HG02610 (cell line): ENCODE results near the gene ARL6IP4.

Experiments used
- ATAC-seq: cut with Tn5 transposase; IDR thresholded peaks from one replicate; pipeline ENCODE4 v1.9.1; 2021; ENCODE audit warnings: mild to moderate bottlenecking, moderate library complexity; ENCODE audit not compliant: unreplicated experiment

The ARL6IP4 gene

DNA sequence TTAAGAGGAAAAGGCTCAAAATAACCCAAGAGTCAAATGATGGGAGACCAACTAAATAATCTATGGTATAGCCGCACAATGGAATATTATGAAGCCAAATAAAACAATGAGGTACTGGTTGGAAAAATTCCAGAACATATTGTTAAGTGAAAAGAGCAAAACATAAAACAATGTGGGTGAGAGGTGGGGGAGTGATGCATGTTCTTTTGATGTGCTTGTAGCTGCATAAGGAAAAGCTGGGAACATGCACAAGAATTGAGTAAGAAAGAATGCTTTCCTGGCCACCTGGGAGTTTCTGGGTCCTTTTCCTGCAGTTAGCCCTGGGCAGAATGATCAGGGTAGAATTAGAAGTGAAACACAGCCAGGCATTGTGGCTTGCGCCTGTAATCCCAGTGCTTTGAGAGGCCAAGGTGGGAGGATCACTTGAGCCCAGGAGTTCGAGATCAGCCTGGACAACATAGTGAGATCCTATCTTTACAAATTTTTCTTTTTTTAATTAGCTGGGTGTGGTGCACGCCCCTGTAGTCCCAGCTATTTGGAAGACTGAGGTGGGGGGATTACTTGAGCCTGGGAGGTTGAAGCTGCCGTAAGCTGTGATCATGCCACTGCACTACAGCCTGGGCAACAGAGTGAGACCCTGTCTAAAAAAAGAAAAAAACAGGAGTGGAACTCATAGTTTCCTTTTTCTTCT, 22.1 kb upstream of the ARL6IP4 start:
- ATAC-seq = no peak

DNA sequence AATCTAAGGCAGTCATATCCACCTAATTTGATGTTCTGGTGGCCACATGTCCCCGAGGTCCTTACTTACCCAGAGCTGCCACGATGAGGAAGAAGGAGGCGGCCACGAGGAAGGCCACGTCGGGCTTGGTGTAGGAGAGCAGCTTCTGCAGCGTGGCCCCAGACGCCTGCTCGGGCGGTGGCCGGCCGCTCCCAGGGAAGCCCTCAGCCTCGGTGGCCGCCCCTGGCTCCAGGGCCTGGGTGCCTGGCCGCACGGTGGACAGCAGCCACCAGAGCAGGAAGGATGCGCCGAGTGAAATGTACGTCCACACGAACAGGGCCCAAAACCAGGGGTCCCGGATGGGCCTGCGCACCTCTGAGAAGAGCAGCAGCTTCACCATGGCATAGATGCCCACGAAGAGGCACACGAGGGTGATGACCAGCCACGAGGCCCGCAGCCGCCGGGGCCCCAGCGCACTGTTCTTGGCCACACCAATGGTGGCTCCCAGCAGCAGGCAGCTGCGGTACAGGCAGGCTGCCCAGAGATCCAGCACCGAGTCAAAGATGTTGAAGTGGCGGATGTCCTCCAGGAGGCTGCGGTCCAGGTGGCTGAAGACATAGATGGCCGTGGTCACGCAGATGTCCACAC, 20.8 kb upstream of the ARL6IP4 start:
- ATAC-seq = no peak

DNA sequence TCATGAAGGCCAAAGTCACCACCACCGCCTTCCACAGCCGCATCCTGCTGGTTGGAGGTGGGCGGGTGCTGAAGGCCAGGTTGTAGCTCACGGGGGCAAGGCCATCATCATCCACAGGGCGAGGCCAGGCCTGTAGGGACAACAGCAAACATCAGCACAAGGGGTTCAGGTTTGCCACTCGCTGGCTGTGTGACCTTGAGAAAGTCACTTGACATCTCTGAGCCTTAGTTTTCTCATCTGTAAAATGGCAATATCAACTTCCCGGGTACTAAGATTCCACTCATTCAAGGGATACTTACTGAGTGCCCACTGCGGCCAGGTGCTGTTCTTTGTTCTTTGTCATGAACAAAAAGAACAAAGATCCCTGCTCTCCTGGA, 20.3 kb upstream of the ARL6IP4 start:
- ATAC-seq = no peak

DNA sequence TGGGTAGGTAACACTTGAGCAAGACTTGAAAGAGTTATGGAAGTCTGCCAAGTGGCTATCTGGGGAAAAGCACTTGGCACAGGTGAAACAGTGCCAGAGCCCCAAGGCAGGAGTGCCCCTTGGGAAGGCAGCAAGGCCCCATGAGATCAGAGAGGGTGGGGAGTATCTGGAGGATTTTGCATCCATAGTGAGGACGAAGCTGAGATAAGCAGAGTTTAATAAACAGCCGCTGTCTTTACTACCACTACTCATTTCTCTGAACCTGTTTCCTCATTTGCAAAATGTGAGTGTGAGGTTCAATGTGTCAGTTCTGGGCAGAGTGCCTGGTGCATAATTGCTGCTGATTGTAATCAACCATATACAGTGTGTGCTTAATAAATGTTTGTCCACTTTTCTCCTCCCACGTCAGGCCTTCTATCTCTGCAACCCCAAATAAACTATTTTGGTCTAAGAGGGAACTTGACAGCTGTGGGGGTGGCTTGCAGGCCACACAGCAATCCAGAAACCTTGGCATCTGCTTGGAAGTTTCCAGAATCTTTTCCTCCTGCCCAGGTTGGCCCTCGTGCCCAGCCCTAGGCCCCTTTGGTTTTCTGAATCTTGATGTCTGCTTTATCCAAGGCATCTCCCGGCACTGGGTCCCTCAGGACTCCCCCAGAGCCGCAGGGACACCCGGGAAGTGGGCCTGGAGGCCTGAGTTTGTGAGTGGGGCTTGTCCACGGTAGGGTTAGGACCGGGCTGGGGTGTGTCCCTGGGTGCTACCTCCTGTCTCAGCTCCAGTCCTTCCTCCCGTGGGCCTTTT, 18.8 kb upstream of the ARL6IP4 start:
- no peak for ATAC-seq

- ATAC-seq = no peak
These were observed 16.6 kb upstream of the ARL6IP4 start for GRCh38 chr12:122963941-122964265.

DNA sequence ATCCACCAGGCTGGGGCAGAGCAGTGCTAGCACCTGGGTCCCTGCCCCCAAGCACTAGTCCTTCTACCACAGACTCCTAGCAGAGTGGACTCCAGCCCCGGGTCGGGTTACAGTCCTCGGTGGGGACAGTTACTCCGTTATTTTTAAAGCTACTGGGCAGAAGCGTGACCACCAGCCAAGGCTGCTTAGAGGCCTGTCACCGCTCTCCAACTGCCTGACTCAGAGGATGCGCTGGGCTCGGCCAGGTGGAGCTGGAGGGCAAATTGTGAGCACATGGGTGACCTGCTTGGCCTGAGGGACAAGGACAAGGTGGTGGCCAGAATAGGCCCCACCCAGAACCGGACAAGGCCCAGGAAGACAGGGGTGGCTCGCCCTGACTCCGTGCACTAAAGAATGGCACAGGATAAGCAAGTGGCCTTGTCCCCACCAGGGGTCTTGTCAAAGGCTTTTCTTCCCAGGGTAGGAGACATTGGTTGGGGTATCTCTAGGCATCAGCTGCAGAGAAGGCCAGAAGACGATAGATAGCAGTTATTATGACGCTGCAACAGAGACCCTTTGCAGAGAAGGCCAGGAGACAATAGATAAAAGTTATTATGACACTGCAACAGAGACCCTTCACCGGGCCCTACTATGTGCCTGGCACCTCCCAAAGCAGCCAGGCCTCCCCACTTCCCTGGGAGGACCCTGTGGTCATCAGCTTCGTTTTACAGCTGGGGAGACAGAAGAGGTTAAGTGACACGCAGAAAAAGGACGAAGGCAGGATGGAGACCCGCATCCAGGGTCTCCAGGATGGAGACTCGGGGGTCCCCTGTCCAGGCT, 15.8 kb upstream of the ARL6IP4 start:
- no peak for ATAC-seq

DNA sequence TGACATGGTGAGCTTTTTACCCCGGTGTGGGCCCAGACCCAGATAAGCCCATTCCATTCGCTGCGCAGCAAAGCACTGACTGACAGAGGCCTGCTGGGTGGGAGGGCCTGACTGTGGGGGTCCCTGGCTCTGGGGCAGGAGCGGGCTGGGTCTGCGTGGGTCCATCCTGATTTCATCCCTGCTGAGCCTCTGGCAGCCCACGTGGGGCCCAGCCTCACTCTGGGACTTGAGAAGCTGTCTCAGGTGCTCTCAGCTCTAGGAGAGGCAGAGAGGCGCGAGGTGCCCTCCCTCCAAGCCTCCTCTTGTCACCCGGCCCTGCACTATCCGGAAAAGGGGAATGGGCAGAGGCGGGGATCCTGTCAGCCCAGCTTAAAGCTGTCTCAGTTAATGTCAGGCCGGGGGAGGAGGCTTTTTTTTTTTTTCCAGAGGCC, 15.1 kb upstream of the ARL6IP4 start:
- ATAC-seq = no peak

DNA sequence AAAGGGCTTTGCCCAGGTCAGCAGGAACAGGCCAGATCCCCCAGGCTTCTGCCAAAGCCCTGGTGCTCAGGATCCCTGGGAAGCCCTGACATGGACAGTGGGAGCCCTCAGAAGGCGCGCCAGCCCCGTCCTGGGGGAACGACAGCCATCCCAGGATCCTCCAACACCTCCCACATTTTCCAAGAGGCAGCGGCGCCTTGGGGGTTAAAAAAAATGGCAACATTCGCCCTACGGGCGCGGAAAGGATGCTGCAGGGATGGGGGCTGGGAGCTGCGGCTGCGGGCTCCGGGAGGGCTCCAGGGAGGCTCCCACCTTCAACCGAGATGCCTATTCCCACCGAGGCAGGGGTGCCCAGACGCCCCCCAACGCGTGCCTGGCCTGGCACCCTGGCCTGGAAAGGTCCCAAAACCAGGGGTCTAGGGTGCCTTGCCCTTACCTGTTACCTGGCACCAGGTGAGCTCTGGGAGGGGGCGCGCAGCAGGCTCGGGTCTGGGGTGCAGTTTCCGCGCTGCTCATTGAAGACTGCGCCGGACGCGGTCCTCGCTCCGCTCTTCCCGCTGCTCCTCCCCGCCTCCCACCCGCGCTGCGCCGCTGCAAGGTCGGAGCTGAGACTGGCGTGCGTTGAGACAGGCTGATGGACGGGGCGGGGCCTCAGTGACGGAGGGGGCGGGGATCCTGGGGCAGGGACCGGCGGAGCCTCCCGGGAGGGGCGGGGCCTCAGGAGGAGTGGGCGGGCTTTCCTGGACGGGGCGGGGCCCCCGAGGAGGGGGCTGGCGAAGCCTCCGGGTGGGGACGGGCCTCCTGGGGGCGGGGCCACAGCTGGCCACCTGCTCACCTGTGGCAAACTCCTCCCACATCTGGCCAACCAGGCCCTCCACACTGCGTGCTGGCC, 14.4 kb upstream of the ARL6IP4 start, which contains the start of gene ABCB9:
Gene ABCB9 (minus strand): TSS at position 613 of the 892 bp plus-strand sequence. CDS start 6,228 bp downstream, outside the sequence.
- peak; percentile 76 for ATAC-seq

DNA sequence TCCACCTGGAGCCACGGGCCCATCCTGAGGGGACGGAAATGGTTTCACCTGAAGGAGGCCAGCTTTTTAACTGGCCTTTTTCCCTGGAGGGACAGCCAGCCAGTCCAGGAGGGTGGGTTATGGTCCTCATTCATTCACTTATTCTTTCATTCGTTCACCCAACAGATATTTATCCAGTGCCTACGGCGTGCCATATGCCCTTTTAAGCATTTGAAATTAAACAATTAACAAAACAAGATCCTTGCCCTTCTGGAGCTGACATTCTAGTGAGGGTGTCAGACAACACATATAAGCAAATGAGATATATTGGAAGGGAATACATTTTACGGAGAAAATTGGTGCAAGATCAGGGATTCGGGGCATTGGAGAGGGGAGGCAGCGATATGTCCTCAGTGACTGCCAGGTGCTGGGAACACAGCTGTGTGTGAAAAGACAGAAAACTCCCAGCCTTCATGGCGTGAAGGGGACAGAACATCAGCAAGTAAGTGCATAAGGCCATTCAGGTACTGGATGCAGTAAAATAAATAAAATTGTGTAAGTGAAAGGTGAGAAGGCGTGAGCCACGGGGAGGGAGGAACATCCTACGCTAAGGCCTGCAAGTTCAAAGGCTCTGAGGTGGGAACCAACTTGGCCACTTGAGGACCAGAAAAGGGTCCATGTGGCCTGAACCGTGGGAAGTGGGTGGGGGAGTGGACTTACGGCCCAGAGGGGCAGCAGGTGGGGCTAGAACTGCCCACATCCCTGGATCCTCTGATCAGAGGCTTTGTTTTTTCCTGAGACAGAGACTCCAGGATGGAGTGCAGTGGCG, 13.5 kb upstream of the ARL6IP4 start:
- ATAC-seq = no peak

- ATAC-seq = no peak
These were observed 12.4 kb upstream of the ARL6IP4 start for GRCh38 chr12:122968104-122968503.

- no peak for ATAC-seq
These were observed 10.8 kb upstream of the ARL6IP4 start for GRCh38 chr12:122969676-122970075.

DNA sequence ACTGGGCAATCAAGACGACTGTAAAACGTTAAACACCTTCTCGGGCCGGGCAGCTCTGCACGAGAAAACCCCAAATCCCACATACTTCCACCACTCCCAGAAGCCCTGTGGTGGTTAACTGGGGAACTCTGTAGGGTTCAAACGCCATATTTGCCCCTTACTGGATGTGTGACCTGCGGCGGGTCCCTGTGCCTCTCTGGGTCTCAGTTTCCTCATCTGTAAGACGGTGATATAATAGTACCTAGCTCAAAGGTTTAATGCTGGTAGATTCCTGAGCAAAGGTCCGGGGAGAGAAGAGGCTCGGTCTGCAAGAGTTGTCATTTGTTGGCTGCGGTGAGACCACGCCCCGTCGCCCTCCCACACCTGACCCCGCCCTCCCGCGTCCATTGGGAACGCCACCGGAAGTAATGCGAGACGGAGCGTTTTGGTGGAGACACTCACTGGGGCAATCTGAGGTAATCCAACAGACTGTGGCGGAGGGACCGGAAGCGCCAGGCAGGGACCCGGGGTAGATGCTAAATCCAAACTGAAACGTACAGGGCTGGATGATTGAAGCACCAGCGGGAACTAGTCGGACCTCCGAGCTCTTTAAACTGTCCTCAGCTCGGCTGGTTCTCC, 6.1 kb upstream of the ARL6IP4 start:
- ATAC-seq = peak; percentile 70

DNA sequence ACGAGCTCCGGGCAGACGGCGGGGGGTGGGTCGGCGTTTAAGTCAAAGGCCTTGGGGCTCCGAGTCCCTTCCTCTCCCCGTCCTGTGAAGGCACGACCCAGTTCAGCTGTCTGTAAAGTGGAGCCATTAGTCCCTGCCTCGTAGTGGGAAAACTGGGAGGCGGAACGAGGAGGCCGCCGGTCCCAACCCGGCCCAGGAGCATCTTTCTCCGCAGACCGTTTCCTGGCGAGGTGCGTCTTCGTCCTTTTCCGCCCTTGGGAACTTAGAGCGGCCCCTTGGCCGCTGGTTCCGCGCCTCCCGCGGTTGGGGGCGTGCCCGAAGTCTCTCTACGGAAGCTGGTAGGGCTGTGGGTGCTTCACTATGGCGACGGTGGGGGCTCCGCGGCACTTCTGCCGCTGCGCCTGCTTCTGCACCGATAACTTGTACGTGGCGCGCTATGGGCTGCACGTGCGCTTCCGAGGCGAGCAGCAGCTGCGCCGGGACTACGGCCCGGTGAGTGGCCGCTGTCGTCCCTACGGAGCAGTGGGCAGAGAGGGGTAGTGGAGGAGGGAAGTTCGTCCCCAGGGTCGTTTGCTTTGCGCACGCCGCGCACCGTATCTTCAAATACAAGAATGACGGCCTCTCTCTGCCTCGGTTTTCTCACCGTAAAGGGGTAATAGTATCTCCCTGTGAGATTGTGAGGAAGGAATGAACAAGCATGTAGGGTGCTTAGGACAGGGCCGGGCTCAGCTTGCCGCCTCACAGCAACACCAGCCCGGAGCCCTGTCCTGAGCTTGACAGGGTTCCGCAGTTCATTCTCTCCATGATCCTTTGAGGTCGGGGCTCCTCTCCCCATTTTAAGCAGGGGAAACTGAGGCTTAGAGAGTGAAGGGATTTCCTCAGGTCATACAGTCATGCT, 5.3 kb upstream of the ARL6IP4 start, which contains the start of gene OGFOD2:
Gene OGFOD2 (plus strand): TSS at position 353 of the 898 bp plus-strand sequence. CDS start 8 bp downstream, at position 361.
- ATAC-seq = peak; percentile 71

DNA sequence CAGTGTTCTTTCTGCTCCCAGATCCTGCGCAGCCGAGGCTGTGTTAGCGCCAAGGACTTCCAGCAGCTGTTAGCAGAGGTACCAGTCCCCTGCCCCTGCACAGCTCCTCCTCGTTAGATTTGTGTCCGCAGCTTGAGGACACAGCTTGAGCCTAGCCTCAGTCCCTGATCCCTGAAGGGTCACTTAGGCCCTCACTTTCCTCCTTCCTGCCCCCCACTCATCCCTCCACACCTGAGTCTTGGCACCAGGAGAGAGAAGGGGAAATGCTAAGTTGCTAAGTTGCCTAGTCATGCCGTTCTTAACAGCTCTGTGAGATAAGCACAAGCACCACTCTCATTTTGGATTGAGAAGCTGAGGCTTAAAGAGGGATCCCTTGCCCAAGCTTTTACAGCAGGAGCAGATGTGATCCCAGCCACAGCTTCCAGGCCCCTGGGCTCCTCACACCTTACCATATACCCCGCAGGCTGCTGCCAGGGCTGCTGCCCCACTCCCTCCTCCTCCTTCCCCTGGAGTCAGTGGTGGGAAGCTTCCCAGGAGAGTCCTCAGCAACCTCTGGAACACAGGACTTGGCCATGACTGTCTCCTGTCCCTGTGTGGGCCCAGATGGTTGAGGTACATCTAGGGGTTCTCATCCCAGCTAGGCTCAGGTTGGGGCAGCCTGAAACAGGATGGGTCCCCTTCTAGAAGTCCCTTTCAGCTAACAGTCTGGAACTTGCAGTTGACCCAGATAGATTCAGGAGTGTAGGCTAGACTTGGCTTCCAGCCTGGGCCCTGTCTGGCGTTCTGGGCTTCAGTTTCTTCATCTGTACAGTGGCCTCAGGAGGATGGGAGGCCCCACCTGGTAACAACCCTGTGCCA, 4.5 kb upstream of the ARL6IP4 start:
- no peak for ATAC-seq

DNA sequence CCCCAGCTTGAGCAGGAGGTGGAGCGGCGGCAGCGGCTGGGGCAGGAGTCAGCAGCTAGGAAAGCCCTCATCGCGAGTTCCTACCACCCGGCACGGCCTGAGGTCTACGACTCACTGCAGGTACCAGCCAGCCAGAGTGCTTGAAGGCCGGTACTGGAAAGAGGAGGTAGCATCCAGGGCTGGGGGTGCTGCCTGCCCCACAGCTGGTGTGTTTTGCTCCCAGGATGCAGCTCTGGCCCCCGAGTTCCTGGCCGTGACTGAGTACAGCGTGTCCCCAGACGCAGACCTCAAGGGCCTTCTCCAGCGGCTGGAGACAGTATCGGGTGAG, 3.9 kb upstream of the ARL6IP4 start:
- ATAC-seq = no peak

GRCh38 chr12:122977153-122977552, 3.3 kb upstream of the ARL6IP4 start:
- no peak for ATAC-seq
